Pancreas (tissue), 10 donors: ENCODE results near the gene LIG1. TPM values are rescaled to one million over a fixed set of nuclear protein-coding genes. Genes with fewer than 3 reads are reported as not detected.

Experiments
- ATAC-seq, 4 donors: fragments of 200-7000 bp; cut with Tn5 transposase; one replicate each; pipeline versions ENCODE4 v1.8.0 to v1.9.1; 2020; ENCODE audit warnings: mild to moderate bottlenecking in 4 of 4, moderate library complexity in 4 of 4
- DNase-seq, 6 donors: peaks; one replicate each; pipeline ENCODE4 v3.0.0-alpha.2; 2020
- FAIRE-seq: peaks from 2 replicates; lab custom pipeline; 2012; peaks lifted over from hg19 to GRCh38; lab: Jason Lieb, UNC
- H3K27ac ChIP-seq, 4 donors: fragments of 200-600 bp; sonication (generic); 1 replicate in 3 of 4; 2 replicates in 1 of 4; pipeline versions ENCODE4 v1.5.0 to v1.8.0; 2020
- H3K27me3 ChIP-seq, 4 donors: fragments of 200-600 bp; one replicate each; pipeline ENCODE4 v1.8.0; 2021
- H3K36me3 ChIP-seq, 3 donors: fragments of 200-600 bp; sonication (generic) in 1 of 3; one replicate each; pipeline versions ENCODE4 v1.5.0 to v1.8.0; 2020 to 2021
- H3K4me1 ChIP-seq, 3 donors: fragments of 200-600 bp; one replicate each; pipeline ENCODE4 v1.8.0; 2021
- H3K4me3 ChIP-seq, 4 donors: fragments of 200-600 bp; sonication (generic) in 2 of 4; one replicate each; pipeline versions ENCODE4 v1.5.0 to v1.8.0; 2020 to 2021
- H3K9me3 ChIP-seq, 4 donors: fragments of 200-600 bp; one replicate each; pipeline ENCODE4 v1.8.0; 2021
- WGBS, 2 donors: extraction: QIAGEN DNeasy Blood & Tissue Kit; methylation state at CpG; one replicate each; pipeline ENCODE4 v1.1.7; 2013; 5-methylcytosine and 5-hydroxymethylcytosine counted together
- intact Hi-C, 3 donors: fragments of 100-400 bp; cut with DNase I; formaldehyde crosslinking; loops; one replicate each; pipeline versions ENCODE4 v1.11.1 to v1.14.2; 2022
- polyA plus RNA-seq, 2 donors: library from polyadenylated mRNA; stranded (reverse); fragments of 200-250 nt; gene quantifications; one replicate each; pipeline ENCODE4 v1.2.3, GENCODE V29; 2013
- total RNA-seq, 6 donors: library from RNA; stranded (reverse); fragmentation: NEBNext Ultra II Directional in 4 of 6; extraction: Animal tissue kit (Norgen Biotek cat#: 25700) in 4 of 6; gene quantifications; one replicate each; pipeline versions ENCODE4 v1.2.1 to v1.2.4, GENCODE V29; 2021 to 2023
- TF ChIP-seq, protein P1 (sequence below), 4 donors: fragments of 200-600 bp; sonication (generic) in 3 of 4; IDR thresholded peaks; one replicate each; pipeline versions ENCODE4 v1.5.0 to v1.8.0; 2021; ENCODE audit warnings: antibody characterized with exemption in 4 of 4
- donor health status: healthy with polysubstance abuse.
- donor health status: DM: no; HTN: no; CAD: no; lungs with moderate emphysema.
- donor health status: DM: no; HTN: no; CAD: no.
- donor health status: control.
- donor health status: control.
- donor health status: Bipolar disorder and iron deficiency.
- donor health status: DM: yes; HTN: yes; CAD: no.
- donor health status: DM: no; HTN: no; CAD: no.
- donor health status: DM: no; HTN: no; CAD: no.
- donor health status: DM: yes; HTN: yes; CAD: no.

Gene LIG1
- total and polyA plus RNA-seq, 8 donors, result 10.1 to 78.8 (median 21.0) TPM

DNA sequence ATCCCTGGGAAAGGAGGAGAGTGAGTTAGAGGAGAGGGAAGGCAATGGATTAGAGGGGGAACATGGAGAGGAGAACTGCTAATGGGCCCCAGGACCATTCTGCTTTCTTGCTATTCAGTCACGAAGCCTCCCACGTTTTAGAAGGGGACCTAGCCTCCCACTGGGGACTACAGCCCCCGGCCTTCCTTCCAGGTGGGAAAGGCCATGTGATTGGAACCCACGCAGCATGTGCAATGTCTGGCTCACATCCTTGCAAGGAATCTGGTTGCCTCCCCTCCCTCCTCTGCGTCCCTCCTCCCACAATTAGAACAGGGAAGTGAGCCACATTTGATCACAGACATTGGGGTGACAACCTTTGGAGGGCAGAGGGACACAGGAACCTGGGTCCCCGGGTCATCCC lies 37.0 kb downstream of the LIG1 start:
- H3K4me1 ChIP-seq, result no peaks in the 10 kb centered on the region
- TF ChIP-seq, protein P1, sequence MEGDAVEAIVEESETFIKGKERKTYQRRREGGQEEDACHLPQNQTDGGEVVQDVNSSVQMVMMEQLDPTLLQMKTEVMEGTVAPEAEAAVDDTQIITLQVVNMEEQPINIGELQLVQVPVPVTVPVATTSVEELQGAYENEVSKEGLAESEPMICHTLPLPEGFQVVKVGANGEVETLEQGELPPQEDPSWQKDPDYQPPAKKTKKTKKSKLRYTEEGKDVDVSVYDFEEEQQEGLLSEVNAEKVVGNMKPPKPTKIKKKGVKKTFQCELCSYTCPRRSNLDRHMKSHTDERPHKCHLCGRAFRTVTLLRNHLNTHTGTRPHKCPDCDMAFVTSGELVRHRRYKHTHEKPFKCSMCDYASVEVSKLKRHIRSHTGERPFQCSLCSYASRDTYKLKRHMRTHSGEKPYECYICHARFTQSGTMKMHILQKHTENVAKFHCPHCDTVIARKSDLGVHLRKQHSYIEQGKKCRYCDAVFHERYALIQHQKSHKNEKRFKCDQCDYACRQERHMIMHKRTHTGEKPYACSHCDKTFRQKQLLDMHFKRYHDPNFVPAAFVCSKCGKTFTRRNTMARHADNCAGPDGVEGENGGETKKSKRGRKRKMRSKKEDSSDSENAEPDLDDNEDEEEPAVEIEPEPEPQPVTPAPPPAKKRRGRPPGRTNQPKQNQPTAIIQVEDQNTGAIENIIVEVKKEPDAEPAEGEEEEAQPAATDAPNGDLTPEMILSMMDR (IDR thresholded peaks at IDR 0.05), result no peak
- H3K27me3 ChIP-seq, result no peaks in the 10 kb centered on the region
- FAIRE-seq, result no peak
- H3K27ac ChIP-seq, result no peak overlapping the region
- peaks cover 0 to 4% (median 0%) of the 10 kb centered on the region in 3 donors for H3K36me3 ChIP-seq
- H3K9me3 ChIP-seq, result no peaks in the 10 kb centered on the region
- no peak overlapping the region for H3K4me3 ChIP-seq
- DNase-seq, result no peak
- intact Hi-C loops, result no loop called here
- WGBS, 2 donors, result 89 to 93% methylated on average over 6 of the region's 6 CpGs
- ATAC-seq, result no peak

DNA sequence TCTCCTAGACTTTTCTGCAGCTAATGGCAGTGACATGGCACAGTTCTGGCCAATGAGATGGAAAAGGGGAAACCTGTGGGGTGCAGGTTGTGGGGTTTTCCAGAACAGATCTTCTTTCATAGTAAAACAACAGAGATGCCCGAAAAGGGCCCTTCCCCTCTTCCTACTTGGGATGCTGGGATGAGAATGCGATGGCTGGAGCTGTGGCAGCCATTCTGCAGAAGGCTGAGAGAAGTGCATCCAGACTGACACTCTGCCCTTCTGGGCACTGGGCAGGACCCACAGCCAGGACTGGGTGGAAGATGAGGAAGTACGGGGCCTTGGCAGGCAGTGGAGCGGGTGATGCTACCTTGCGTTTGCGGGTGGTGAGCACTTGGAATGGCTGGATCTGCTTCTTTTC lies 42.6 kb downstream of the LIG1 start:
- no peak overlapping the region for H3K4me3 ChIP-seq
- no peaks in the 10 kb centered on the region for H3K4me1 ChIP-seq
- ATAC-seq (no peak), DNase-seq (no peak), FAIRE-seq (no peak)
- no peaks in the 10 kb centered on the region for H3K27me3 ChIP-seq
- H3K27ac ChIP-seq, result no peak overlapping the region
- intact Hi-C loops, result no loop called here
- TF ChIP-seq, protein P1 (IDR thresholded peaks at IDR 0.05), result no peak
- H3K36me3 ChIP-seq, result peaks cover 0 to 24% (median 0%) of the 10 kb centered on the region in 3 donors
- 96 to 98% methylated on average over 6 of the region's 6 CpGs for WGBS, 2 donors
- no peaks in the 10 kb centered on the region for H3K9me3 ChIP-seq

DNA sequence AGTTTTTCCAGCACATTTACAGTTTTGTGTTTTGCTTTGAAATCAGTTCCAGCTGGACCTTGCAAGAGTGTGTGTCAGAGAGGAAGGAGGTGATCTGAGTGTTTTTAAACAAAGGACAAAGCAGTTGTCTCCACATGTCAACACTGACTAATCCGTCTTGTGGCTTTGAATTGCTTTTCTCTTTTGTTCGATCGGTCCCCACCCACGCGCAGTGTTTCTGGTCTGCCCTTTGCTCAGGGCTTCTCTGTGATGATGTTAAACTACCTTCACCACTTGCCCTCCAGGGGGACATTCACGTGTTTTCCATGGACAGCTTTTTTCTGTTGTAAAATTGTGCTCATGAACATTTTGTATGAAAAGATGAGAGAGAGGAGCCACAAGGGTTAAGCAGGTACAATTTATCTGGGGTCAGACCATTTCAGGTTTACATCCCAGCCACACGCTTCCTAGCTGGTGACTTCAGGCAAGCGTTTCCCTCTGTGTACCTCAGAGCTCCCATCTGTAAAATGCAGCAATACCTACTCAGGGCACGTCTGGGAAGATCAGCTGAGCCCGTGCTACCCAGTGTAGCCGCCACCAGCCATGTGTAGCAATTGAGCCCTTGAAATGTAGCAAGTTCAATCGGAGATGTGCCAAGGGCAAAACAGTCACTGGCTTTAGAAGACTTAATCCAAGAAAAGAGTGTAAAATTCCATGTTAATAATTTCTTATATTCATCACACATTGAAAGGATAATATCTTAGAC lies 46.1 kb downstream of the LIG1 start:
- DNase-seq (no peak), FAIRE-seq (no peak), ATAC-seq (no peak)
- no peaks in the 10 kb centered on the region for H3K9me3 ChIP-seq
- intact Hi-C loops, result no loop called here
- WGBS, 2 donors, result 78 to 83% methylated on average over 12 of the region's 12 CpGs
- H3K27ac ChIP-seq, result no peak overlapping the region
- no peaks in the 10 kb centered on the region for H3K4me1 ChIP-seq
- H3K27me3 ChIP-seq, result no peaks in the 10 kb centered on the region
- H3K4me3 ChIP-seq, result no peak overlapping the region
- TF ChIP-seq, protein P1 (IDR thresholded peaks at IDR 0.05), result no peak
- H3K36me3 ChIP-seq, result peaks cover 0 to 20% (median 0%) of the 10 kb centered on the region in 3 donors

DNA sequence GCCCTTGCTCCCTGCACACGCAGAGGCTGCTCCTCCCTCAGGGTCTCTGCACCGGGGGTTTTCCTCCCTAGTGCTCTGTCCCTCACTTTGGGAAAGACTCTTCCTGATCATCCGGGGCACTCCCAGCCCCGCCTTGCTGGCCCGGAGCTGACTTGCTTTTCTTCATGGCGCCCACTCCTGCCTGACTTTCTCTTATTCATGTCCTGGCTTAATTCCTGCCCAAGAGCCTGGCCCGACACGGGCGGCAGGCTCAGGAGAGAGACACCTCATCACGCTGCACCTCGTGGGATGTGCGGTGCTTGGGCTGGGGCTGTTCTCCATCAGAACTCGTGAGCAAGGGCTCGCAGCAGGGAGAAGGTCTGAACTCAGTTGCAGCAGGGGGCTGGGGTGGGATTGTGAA lies 47.7 kb downstream of the LIG1 start:
- ATAC-seq (no peak), FAIRE-seq (no peak), DNase-seq (no peak)
- H3K4me3 ChIP-seq, result no peak overlapping the region
- peaks cover 0 to 16% (median 0%) of the 10 kb centered on the region in 3 donors for H3K36me3 ChIP-seq
- intact Hi-C loops, result no loop called here
- H3K27ac ChIP-seq, result no peak overlapping the region
- H3K9me3 ChIP-seq, result no peaks in the 10 kb centered on the region
- H3K27me3 ChIP-seq, result no peaks in the 10 kb centered on the region
- 90 to 91% methylated on average over 14 of the region's 14 CpGs for WGBS, 2 donors
- TF ChIP-seq, protein P1 (IDR thresholded peaks at IDR 0.05), result no peak
- H3K4me1 ChIP-seq, result no peaks in the 10 kb centered on the region

DNA sequence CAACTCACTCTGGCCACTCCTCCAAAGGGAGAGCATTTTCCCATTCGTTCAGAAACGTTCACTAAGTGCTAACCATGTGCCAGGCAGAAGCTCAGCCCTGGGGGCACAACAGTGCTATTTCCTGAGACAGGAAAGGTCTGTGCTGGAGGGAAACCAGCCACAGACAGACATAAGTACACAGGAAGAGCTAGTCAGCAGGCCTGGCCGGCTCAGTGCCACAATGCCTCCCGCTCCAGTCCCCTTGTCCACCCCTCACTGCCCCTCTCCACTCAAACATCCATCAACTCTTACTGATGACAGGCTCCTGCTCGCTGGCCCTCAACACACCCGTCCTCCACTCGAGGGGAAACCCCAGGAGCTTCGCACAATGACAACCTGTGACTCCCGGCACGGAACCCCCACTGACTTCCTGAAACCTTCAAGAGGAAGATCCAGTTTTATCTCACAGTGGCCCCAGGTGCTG lies 48.2 kb downstream of the LIG1 start:
- intact Hi-C loops, result no loop called here
- ATAC-seq (no peak), FAIRE-seq (no peak), DNase-seq (no peak)
- no peaks in the 10 kb centered on the region for H3K9me3 ChIP-seq
- H3K27me3 ChIP-seq, result no peaks in the 10 kb centered on the region
- 82 to 86% methylated on average over 10 of the region's 10 CpGs for WGBS, 2 donors
- no peaks in the 10 kb centered on the region for H3K4me1 ChIP-seq
- TF ChIP-seq, protein P1 (IDR thresholded peaks at IDR 0.05), result no peak
- no peak overlapping the region for H3K4me3 ChIP-seq
- H3K27ac ChIP-seq, result no peak overlapping the region
- H3K36me3 ChIP-seq, result peaks cover 0 to 11% (median 0%) of the 10 kb centered on the region in 3 donors
